Endothelial cell of umbilical vein (primary cell): ENCODE data around the gene NR5A2. TPM values are rescaled to one million over a fixed set of nuclear protein-coding genes. Genes with fewer than 3 reads are reported as not detected.

ENCODE experiments used
- BruUV-seq: library from RNA; stranded (reverse); fragments of 400-500 nt; replicated peaks from 2 replicates; lab custom pipeline; 2021; lab: Mats Ljungman, UMichigan
- CTCF ChIA-PET: fragments of 300-600, 350-600 bp; sonication (Branson Sonifier 250); formaldehyde crosslinking; loops from one replicate; lab custom pipeline; 2021; ENCODE audit warnings: antibody characterized with exemption, inconsistent platforms; lab: Charles Lee
- POLR2A ChIA-PET: fragments of 300-600, 350-600 bp; sonication (Branson Sonifier 250); formaldehyde crosslinking; loops from one replicate; lab custom pipeline; 2021; ENCODE audit warnings: antibody characterized with exemption, inconsistent platforms; lab: Charles Lee
- DNase-seq: peaks from one replicate; pipeline ENCODE4 v3.0.0-alpha.2; 2011; ENCODE audit warnings: low read depth, low spot score
- FAIRE-seq: peaks from 2 replicates; lab custom pipeline; 2011; peaks lifted over from hg19 to GRCh38; lab: Jason Lieb, UNC
- H2AFZ ChIP-seq: 2 replicates; pipeline ENCODE4 v1.6.0; 2012; ENCODE audit warnings: low read depth, low read length, control low read depth, inconsistent platforms
- H3K27ac ChIP-seq: 2 replicates; pipeline ENCODE4 v1.5.1; 2011; ENCODE audit warnings: low read depth, mild to moderate bottlenecking, control low read depth, low read length, moderate library complexity; ENCODE audit not compliant: insufficient read depth
- H3K27me3 ChIP-seq, 2 experiments: 2 replicates each; pipeline versions ENCODE4 v1.6.0 to v1.6.1; 2011; ENCODE audit warnings: low read length in 2 of 2, mixed read lengths in 1 of 2; ENCODE audit not compliant: control insufficient read depth in 2 of 2, insufficient read depth in 2 of 2
- H3K36me3 ChIP-seq, 2 experiments: 2 replicates in 1 of 2; 3 replicates in 1 of 2; pipeline ENCODE4 v1.5.1; 2011; ENCODE audit warnings: low read length in 2 of 2, mild to moderate bottlenecking in 1 of 2, moderate library complexity in 1 of 2; ENCODE audit not compliant: control insufficient read depth in 2 of 2, insufficient read depth in 2 of 2; ENCODE audit errors: extremely low read depth in 1 of 2
- H3K4me1 ChIP-seq: 3 replicates; pipeline ENCODE4 v1.5.1; 2011; ENCODE audit warnings: mild to moderate bottlenecking, low read length; ENCODE audit not compliant: control insufficient read depth, insufficient read depth; ENCODE audit errors: extremely low read depth
- H3K4me2 ChIP-seq: 2 replicates; pipeline ENCODE4 v1.6.1; 2011; ENCODE audit warnings: low read length, control low read depth, mixed read lengths; ENCODE audit not compliant: insufficient read depth
- H3K4me3 ChIP-seq, 3 experiments: fragments of 200-600 bp in 1 of 3; sonication (generic), shearing (Covaris generic) in 1 of 3; replicated peaks in 1 of 3; 2 replicates each; pipeline ENCODE4 v1.5.1; 2011 to 2016; ENCODE audit warnings: control low read depth in 3 of 3, low read length in 3 of 3, mild to moderate bottlenecking in 2 of 3, inconsistent platforms in 1 of 3, low read depth in 1 of 3, moderate library complexity in 1 of 3; ENCODE audit not compliant: insufficient read depth in 1 of 3
- H3K79me2 ChIP-seq: 2 replicates; pipeline ENCODE4 v1.6.0; 2012; ENCODE audit warnings: low read length, inconsistent platforms; ENCODE audit not compliant: control insufficient read depth, insufficient read depth
- H3K9ac ChIP-seq: replicated peaks from 2 replicates; pipeline ENCODE3; 2011; ENCODE audit warnings: low read length, control low read depth; ENCODE audit not compliant: insufficient read depth; ENCODE audit errors: extremely low read depth
- H3K9me1 ChIP-seq: replicated peaks from 3 replicates; pipeline ENCODE4 v1.6.0; 2011; ENCODE audit warnings: mild to moderate bottlenecking, low read length; ENCODE audit not compliant: control insufficient read depth, insufficient read depth; ENCODE audit errors: extremely low read depth
- H3K9me3 ChIP-seq: replicated peaks from 2 replicates; pipeline ENCODE4 v1.5.1; 2012; ENCODE audit warnings: low read length, inconsistent platforms; ENCODE audit not compliant: control insufficient read depth, insufficient read depth
- H4K20me1 ChIP-seq: replicated peaks from 2 replicates; pipeline ENCODE3; 2011; ENCODE audit warnings: mild to moderate bottlenecking, low read length; ENCODE audit not compliant: control insufficient read depth, insufficient read depth; ENCODE audit errors: extremely low read depth
- CTCF ChIP-seq, 2 donors: IDR thresholded peaks; 1 replicate in 1 of 2; 2 replicates in 1 of 2; pipeline ENCODE4 v1.5.1; 2011; ENCODE audit warnings: low read length in 2 of 2, mild to moderate bottlenecking in 2 of 2, moderate library complexity in 2 of 2, control low read depth in 1 of 2, inconsistent platforms in 1 of 2, low read depth in 1 of 2; ENCODE audit not compliant: insufficient read depth in 1 of 2; ENCODE audit errors: extremely low read depth in 1 of 2
- EZH2 ChIP-seq: IDR thresholded peaks from 2 replicates; pipeline ENCODE4 v1.6.1; 2012; ENCODE audit warnings: borderline replicate concordance, low read depth, mild to moderate bottlenecking, moderate library complexity, low read length, inconsistent platforms; ENCODE audit not compliant: severe bottlenecking
- FOS ChIP-seq: IDR thresholded peaks from 2 replicates; pipeline ENCODE4 v1.6.1; 2011; ENCODE audit warnings: mild to moderate bottlenecking, low read length, moderate library complexity, borderline replicate concordance; ENCODE audit not compliant: insufficient read depth
- GATA2 ChIP-seq: IDR thresholded peaks from 2 replicates; pipeline ENCODE4 v1.7.0; 2011; ENCODE audit warnings: low read depth, mild to moderate bottlenecking, moderate library complexity, mixed read lengths, low read length; ENCODE audit not compliant: insufficient read length, insufficient read depth
- JUN ChIP-seq: IDR thresholded peaks from 2 replicates; pipeline ENCODE4 v1.6.1; 2011; ENCODE audit warnings: borderline replicate concordance, low read depth; ENCODE audit not compliant: insufficient read length, insufficient read depth
- MAX ChIP-seq: IDR thresholded peaks from 2 replicates; pipeline ENCODE4 v1.6.1; 2011; ENCODE audit not compliant: insufficient read depth, insufficient read length
- MYC ChIP-seq: IDR thresholded peaks from one replicate; pipeline ENCODE4 v1.6.1; 2011; ENCODE audit warnings: mild to moderate bottlenecking, low read depth, low read length
- POLR2A ChIP-seq: IDR thresholded peaks from 2 replicates; pipeline ENCODE4 v1.6.1; 2012; ENCODE audit warnings: low read depth, mild to moderate bottlenecking, control low read depth, low read length
- POLR2AphosphoS5 ChIP-seq: IDR thresholded peaks from 2 replicates; pipeline ENCODE4 v1.6.1; 2012; ENCODE audit warnings: low read depth, mild to moderate bottlenecking, control low read depth, low read length, moderate library complexity; ENCODE audit not compliant: insufficient read depth
- dilution Hi-C: fragments of 300-500 bp; cut with MboI; formaldehyde crosslinking; loops from one replicate; pipeline ENCODE4 v1.15.0; 2019; ENCODE audit warnings: low sequenced_read_pairs; ENCODE audit not compliant: extremely low pct_ligation_motif_present
- intact Hi-C: fragments of 100-400 bp; cut with micrococcal nuclease; formaldehyde crosslinking; loops from one replicate; pipeline ENCODE4 v1.10.0; 2022
- polyA plus RNA-seq, 4 experiments: library from polyadenylated mRNA; depleted of rRNA in 3 of 4; stranded (reverse) in 3 of 4; unstranded in 1 of 4; fragments of >200 nt; gene quantifications; 2 replicates each; pipeline versions ENCODE4 v1.2.1 to v1.2.3, GENCODE V29; 2011 to 2012; ENCODE audit warnings: missing spikeins in 1 of 4
- total RNA-seq: library from RNA; stranded (reverse); gene quantifications from 2 replicates; pipeline ENCODE4 v1.2.3, GENCODE V29; 2021

Gene NR5A2
- total and polyA plus RNA-seq, 2 donors (not counting 3 experiments of a cell fraction or from before 2014, with no cell fraction given): 3.4 to 12.1 TPM

GRCh38 chr1:200124309-200124708 is 96.8 kb downstream of the NR5A2 start:
- no peak overlapping the region for H3K4me2 ChIP-seq
- no TSS peak for BruUV-seq
- H3K36me3 ChIP-seq: no peaks in the 10 kb centered on the region
- intact Hi-C loops: no loop called here
- ChIA-PET POLR2A (no interaction called here), CTCF (interaction anchor here (1.6 to 1.9 kb wide), 2 partner anchors 15 to 152 kb away, joined by 5 read pairs; no protein-coding TSS in a partner anchor)
- no peak overlapping the region for H3K9ac ChIP-seq
- dilution Hi-C loops: no loop called here
- H3K4me3 ChIP-seq: no peak overlapping the region
- no peak for TF ChIP-seq GATA2
- no peak for TF ChIP-seq POLR2AphosphoS5
- TF ChIP-seq CTCF (IDR thresholded peaks at IDR 0.05; ENCODE audit: extremely low read depth in 1 of 2, insufficient read depth in 1 of 2, low read depth in 1 of 2, low read length in 2 of 2): no peak
- TF ChIP-seq JUN: no peak
- TF ChIP-seq POLR2A: no peak
- TF ChIP-seq MAX: no peak
- no peak for TF ChIP-seq FOS
- no peak for TF ChIP-seq MYC
- TF ChIP-seq EZH2: no peak
- no peaks in the 10 kb centered on the region for H3K27me3 ChIP-seq
- H4K20me1 ChIP-seq: no peaks in the 10 kb centered on the region
- no peaks in the 10 kb centered on the region for H3K9me1 ChIP-seq
- DNase-seq (no peak), FAIRE-seq (no peak)
- no peak overlapping the region for H2AFZ ChIP-seq
- no peaks in the 10 kb centered on the region for H3K4me1 ChIP-seq
- H3K79me2 ChIP-seq: no peaks in the 10 kb centered on the region
- H3K9me3 ChIP-seq: no peaks in the 10 kb centered on the region
- H3K27ac ChIP-seq: no peak overlapping the region
